RWPE2 (cell line): ENCODE data around the gene DMAP1.
A peak's percentile ranks its signal among the peaks of the same experiment; 100 is the strongest.

Experiments
- ATAC-seq: fragments of 200-7000 bp; cut with Tn5 transposase; 3 replicates; pipeline ENCODE4 v1.9.1; 2021; ENCODE audit warnings: low read depth
- DNase-seq: peaks from one replicate; pipeline ENCODE4 v3.0.0-alpha.2; 2020; ENCODE audit warnings: low spot score
- H3K27ac ChIP-seq: fragments of 450-650 bp; 2 replicates; pipeline ENCODE4 v1.5.1; 2017; ENCODE audit warnings: mild to moderate bottlenecking; ENCODE audit not compliant: poor library complexity, severe bottlenecking
- H3K27me3 ChIP-seq: fragments of 250-450 bp; sonication (Bioruptor Pico); 2 replicates; pipeline ENCODE4 v1.5.1; 2021; ENCODE audit warnings: mild to moderate bottlenecking, moderate library complexity; ENCODE audit not compliant: insufficient read depth, poor library complexity, severe bottlenecking
- H3K36me3 ChIP-seq: fragments of 250-450 bp; sonication (Bioruptor Pico); 2 replicates; pipeline ENCODE4 v1.5.1; 2020; ENCODE audit warnings: low read depth, mild to moderate bottlenecking, moderate library complexity
- H3K4me1 ChIP-seq: fragments of 250-450 bp; sonication (Bioruptor Pico); 2 replicates; pipeline ENCODE4 v1.5.1; 2021; ENCODE audit warnings: mild to moderate bottlenecking, moderate library complexity; ENCODE audit not compliant: insufficient read depth, poor library complexity, severe bottlenecking
- H3K4me3 ChIP-seq: fragments of 250-450 bp; sonication (Bioruptor Pico); 2 replicates; pipeline ENCODE4 v1.5.1; 2021; ENCODE audit warnings: mild to moderate bottlenecking, moderate library complexity; ENCODE audit not compliant: severe bottlenecking
- H3K9me3 ChIP-seq: fragments of 250-450 bp; sonication (Bioruptor Pico); 2 replicates; pipeline ENCODE4 v1.5.1; 2021; ENCODE audit warnings: mild to moderate bottlenecking, moderate library complexity; ENCODE audit not compliant: severe bottlenecking
- TF ChIP-seq, protein P1 (sequence below): fragments of 450-650 bp; IDR thresholded peaks from one replicate; pipeline ENCODE4 v1.5.1; 2017; ENCODE audit warnings: mild to moderate bottlenecking, moderate library complexity; ENCODE audit not compliant: poor library complexity, severe bottlenecking

Gene DMAP1

GRCh38 chr1:44235808-44236207 is 22.5 kb downstream of the DMAP1 start:
- no peak overlapping the region for H3K27ac ChIP-seq
- no peaks in the 10 kb centered on the region for H3K4me1 ChIP-seq
- ATAC-seq, result no peak

GRCh38 chr1:44236490-44237272 is 23.4 kb downstream of the DMAP1 start:
- H3K9me3 ChIP-seq, result no peaks in the 10 kb centered on the region
- DNase-seq, result no peak
- TF ChIP-seq, protein P1, sequence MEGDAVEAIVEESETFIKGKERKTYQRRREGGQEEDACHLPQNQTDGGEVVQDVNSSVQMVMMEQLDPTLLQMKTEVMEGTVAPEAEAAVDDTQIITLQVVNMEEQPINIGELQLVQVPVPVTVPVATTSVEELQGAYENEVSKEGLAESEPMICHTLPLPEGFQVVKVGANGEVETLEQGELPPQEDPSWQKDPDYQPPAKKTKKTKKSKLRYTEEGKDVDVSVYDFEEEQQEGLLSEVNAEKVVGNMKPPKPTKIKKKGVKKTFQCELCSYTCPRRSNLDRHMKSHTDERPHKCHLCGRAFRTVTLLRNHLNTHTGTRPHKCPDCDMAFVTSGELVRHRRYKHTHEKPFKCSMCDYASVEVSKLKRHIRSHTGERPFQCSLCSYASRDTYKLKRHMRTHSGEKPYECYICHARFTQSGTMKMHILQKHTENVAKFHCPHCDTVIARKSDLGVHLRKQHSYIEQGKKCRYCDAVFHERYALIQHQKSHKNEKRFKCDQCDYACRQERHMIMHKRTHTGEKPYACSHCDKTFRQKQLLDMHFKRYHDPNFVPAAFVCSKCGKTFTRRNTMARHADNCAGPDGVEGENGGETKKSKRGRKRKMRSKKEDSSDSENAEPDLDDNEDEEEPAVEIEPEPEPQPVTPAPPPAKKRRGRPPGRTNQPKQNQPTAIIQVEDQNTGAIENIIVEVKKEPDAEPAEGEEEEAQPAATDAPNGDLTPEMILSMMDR, result peak; percentile 7
- H3K27me3 ChIP-seq, result no peaks in the 10 kb centered on the region
- H3K36me3 ChIP-seq, result no peaks in the 10 kb centered on the region
- no peaks in the 10 kb centered on the region for H3K4me1 ChIP-seq
- H3K27ac ChIP-seq, result no peak overlapping the region
- no peak overlapping the region for H3K4me3 ChIP-seq
- no peak for ATAC-seq

More at GRCh38 chr1:44235808-44236207, 22.5 kb downstream of the DMAP1 start:
- Histone ChIP-seq H3K4me3 (no peak overlapping the region), H3K9me3 (no peaks in the 10 kb centered on the region), H3K36me3 (no peaks in the 10 kb centered on the region), H3K27me3 (no peaks in the 10 kb centered on the region)
- no peak for DNase-seq
- TF ChIP-seq, protein P1, result no peak

DNA sequence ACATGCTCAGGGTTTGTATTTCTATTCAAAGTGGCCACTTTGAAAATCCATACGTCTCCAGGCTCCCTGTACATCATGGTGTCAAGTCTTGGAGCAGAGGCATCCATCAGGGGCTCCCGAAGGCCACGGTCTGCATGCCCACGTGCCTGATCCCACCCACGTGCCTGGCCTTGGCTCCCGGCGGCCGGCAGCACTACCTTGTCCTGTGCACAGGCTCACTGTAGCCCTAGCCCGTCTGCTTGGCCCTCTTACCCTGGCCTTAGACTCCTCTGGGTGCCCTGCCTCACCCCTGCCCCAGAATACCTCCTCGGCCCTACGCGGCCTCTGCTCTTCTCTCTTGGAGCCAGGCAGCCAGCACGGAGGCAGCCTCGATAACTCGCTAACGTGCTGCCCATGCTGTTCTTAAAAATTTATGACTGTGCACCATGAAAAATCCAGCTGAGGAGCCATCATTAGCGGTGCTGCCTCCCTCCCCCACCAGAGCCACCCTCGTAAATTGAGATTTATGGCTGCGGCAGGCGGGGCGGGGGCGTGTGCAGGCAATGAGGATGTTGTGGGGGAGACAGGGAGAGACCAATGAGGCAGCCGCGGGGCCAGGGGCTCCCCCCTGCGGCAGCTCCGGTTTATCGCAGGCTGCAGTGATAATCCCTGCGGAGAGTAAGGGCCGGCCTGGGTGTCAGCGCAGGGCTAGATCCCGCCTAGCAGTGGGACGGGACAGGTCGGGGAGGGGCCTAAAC is 24.6 kb downstream of the DMAP1 start:
- Histone ChIP-seq H3K27me3 (no peaks in the 10 kb centered on the region), H3K4me1 (no peaks in the 10 kb centered on the region), H3K9me3 (no peaks in the 10 kb centered on the region), H3K27ac (no peak overlapping the region), H3K4me3 (no peak overlapping the region), H3K36me3 (no peaks in the 10 kb centered on the region)
- TF ChIP-seq, protein P1, result peak; percentile 39
- DNase-seq, result no peak
- ATAC-seq, result peak; percentile 17; the same call in 1 of the 3 replicates

DNA sequence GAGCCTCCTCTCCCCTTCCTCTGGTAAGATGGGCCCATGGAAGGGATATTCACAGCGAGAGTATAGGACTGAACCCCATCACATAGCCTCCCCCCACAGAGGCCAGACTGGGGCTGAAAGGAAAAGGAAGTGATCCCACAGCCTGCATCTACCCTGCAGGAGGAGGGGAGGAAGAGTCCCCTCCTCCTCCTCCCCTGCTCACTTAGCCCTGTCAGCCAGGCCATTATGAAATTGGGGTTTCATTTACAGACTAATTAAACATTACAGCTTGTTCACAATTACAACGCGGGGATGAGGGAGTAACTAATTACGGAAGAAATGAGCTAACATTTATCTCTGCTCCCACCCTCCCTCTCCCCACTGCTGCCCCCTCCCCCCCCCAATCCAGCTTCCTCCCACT is 25.4 kb downstream of the DMAP1 start:
- H3K27ac ChIP-seq, result no peak overlapping the region
- TF ChIP-seq, protein P1, result no peak
- H3K4me3 ChIP-seq, result no peak overlapping the region
- H3K36me3 ChIP-seq, result no peaks in the 10 kb centered on the region
- no peaks in the 10 kb centered on the region for H3K27me3 ChIP-seq
- no peak for DNase-seq
- no peaks in the 10 kb centered on the region for H3K9me3 ChIP-seq
- H3K4me1 ChIP-seq, result no peaks in the 10 kb centered on the region
- ATAC-seq, result no peak
